ENCODE data around the gene ACOT8. TPM values are rescaled to one million over a fixed set of nuclear protein-coding genes. Genes with fewer than 3 reads are reported as not detected.
A peak's percentile ranks its signal among the peaks of the same experiment; 100 is the strongest.

ACOT8 gene
- polyA plus RNA-seq, 1 experiment, result 27.0 TPM

DNA sequence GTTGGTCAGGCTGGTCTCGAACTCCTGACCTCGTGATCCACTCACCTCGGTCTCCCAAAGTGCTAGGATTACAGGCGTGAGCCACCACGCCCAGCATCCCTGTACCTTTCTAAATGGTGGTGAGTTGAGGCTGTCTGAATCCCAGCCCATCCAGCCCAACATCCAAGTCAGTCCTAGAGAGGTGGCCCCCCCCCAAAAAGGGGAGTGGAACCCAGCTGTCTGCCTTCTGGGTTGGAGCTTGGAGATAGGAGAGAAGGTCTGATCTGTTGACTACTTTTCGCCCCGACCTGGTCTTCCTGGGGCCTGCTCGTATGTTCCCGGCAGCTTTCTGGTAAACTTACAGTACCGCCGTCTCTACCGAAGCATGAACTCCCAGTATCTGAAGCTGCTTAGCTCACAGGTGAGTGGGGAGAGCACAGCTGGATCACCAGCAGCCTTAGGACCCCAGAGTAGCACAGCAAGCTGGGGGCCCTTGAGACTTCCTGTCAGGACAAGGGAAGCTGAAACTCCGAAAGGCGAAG lies 39.5 kb upstream of the ACOT8 start:
- ChIA-PET CTCF (interaction anchor here (1.4 kb wide), 1 partner anchor 73 kb away, joined by 5 read pairs; no protein-coding TSS in a partner anchor), POLR2A (no interaction called here)
- H3K27me3 ChIP-seq (ENCODE audit: control insufficient read depth, insufficient read depth, low read length), result no peaks in the 10 kb centered on the region
- TF ChIP-seq, protein P1, sequence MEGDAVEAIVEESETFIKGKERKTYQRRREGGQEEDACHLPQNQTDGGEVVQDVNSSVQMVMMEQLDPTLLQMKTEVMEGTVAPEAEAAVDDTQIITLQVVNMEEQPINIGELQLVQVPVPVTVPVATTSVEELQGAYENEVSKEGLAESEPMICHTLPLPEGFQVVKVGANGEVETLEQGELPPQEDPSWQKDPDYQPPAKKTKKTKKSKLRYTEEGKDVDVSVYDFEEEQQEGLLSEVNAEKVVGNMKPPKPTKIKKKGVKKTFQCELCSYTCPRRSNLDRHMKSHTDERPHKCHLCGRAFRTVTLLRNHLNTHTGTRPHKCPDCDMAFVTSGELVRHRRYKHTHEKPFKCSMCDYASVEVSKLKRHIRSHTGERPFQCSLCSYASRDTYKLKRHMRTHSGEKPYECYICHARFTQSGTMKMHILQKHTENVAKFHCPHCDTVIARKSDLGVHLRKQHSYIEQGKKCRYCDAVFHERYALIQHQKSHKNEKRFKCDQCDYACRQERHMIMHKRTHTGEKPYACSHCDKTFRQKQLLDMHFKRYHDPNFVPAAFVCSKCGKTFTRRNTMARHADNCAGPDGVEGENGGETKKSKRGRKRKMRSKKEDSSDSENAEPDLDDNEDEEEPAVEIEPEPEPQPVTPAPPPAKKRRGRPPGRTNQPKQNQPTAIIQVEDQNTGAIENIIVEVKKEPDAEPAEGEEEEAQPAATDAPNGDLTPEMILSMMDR (IDR thresholded peaks at IDR 0.05; ENCODE audit: low read depth, low read length), result no peak
- no peak overlapping the region for H3K4me3 ChIP-seq (ENCODE audit: low read depth, low read length)
- no peaks in the 10 kb centered on the region; the same call in 1 of the 2 replicates for H3K9me3 ChIP-seq (ENCODE audit: control insufficient read depth, insufficient read depth, low read length)
- no peak for DNase-seq (ENCODE audit: low read depth, low spot score)
- no peak overlapping the region for H3K27ac ChIP-seq (ENCODE audit: low read depth, low read length)

GRCh38 chr20:45894797-45895196 lies 37.6 kb upstream of the ACOT8 start:
- Histone ChIP-seq H3K27me3 (ENCODE audit: control insufficient read depth, insufficient read depth, low read length) (no peaks in the 10 kb centered on the region), H3K9me3 (ENCODE audit: control insufficient read depth, insufficient read depth, low read length) (no peaks in the 10 kb centered on the region; the same call in 1 of the 2 replicates), H3K27ac (ENCODE audit: low read depth, low read length) (no peak overlapping the region), H3K4me3 (ENCODE audit: low read depth, low read length) (no peak overlapping the region)
- TF ChIP-seq, protein P1 (IDR thresholded peaks at IDR 0.05; ENCODE audit: low read depth, low read length), result no peak
- CTCF ChIA-PET, result no interaction called here
- POLR2A ChIA-PET, result no interaction called here
- no peak for DNase-seq (ENCODE audit: low read depth, low spot score)

GRCh38 chr20:45893831-45894230 lies 36.6 kb upstream of the ACOT8 start:
- Histone ChIP-seq H3K27ac (ENCODE audit: low read depth, low read length) (no peak overlapping the region), H3K4me3 (ENCODE audit: low read depth, low read length) (no peak overlapping the region), H3K9me3 (ENCODE audit: control insufficient read depth, insufficient read depth, low read length) (no peaks in the 10 kb centered on the region; the same call in 1 of the 2 replicates), H3K27me3 (ENCODE audit: control insufficient read depth, insufficient read depth, low read length) (no peaks in the 10 kb centered on the region)
- ChIA-PET POLR2A (interaction anchor here (0.5 to 1.2 kb wide), 2 partner anchors 26 to 31 kb away, joined by 3 to 6 read pairs; no protein-coding TSS in a partner anchor), CTCF (no interaction called here)
- TF ChIP-seq, protein P1 (IDR thresholded peaks at IDR 0.05; ENCODE audit: low read depth, low read length), result no peak
- no peak for DNase-seq (ENCODE audit: low read depth, low spot score)

DNA sequence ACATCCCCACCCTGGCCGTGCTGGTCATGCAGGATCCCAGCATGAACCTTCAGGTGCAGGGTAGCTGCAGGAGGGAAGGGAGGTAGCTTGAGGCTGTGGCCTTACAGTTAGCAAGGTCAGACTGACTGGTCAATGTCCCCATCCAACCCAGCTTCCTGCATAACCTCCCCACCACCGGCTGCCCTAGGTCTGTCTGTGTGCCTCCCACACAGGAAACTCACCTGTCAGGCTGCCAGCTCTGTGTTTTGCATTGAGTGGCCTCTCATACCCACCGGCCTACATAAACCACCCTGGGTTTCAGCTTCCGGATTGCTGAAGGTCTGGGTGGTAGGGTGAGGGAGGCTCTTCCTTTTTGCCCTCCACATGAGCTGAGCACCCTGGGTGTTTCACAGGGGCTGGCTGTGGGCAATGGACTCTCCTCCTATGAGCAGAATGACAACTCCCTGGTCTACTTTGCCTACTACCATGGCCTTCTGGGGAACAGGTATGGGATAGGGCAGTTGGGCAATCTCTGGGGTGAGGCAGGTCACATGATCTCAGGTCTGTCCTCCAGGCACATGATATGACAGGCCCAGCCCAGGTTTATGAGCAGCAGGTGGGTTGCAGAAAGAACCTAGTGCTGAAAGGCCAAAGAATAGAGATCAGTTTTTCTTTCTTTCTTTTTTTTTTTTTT lies 35.8 kb upstream of the ACOT8 start:
- H3K9me3 ChIP-seq (ENCODE audit: control insufficient read depth, insufficient read depth, low read length), result no peaks in the 10 kb centered on the region; the same call in 1 of the 2 replicates
- no peak for DNase-seq (ENCODE audit: low read depth, low spot score)
- ChIA-PET POLR2A (interaction anchor here (0.8 to 2.4 kb wide), 3 partner anchors 12 to 42 kb away, joined by 3 to 14 read pairs (median 6); partner anchors contain the start of gene ZSWIM1), CTCF (interaction anchor here (0.6 to 1.2 kb wide), 2 partner anchors 9 to 89 kb away, joined by 3 read pairs; no protein-coding TSS in a partner anchor)
- TF ChIP-seq, protein P1 (IDR thresholded peaks at IDR 0.05; ENCODE audit: low read depth, low read length), result no peak
- no peaks in the 10 kb centered on the region for H3K27me3 ChIP-seq (ENCODE audit: control insufficient read depth, insufficient read depth, low read length)
- H3K4me3 ChIP-seq (ENCODE audit: low read depth, low read length), result peak overlapping the region; percentile 25
- no peak overlapping the region for H3K27ac ChIP-seq (ENCODE audit: low read depth, low read length)

All from AG04450 (cell line).